ENCODE data around the gene INO80E.
A peak's percentile ranks its signal among the peaks of the same experiment; 100 is the strongest.

DNA sequence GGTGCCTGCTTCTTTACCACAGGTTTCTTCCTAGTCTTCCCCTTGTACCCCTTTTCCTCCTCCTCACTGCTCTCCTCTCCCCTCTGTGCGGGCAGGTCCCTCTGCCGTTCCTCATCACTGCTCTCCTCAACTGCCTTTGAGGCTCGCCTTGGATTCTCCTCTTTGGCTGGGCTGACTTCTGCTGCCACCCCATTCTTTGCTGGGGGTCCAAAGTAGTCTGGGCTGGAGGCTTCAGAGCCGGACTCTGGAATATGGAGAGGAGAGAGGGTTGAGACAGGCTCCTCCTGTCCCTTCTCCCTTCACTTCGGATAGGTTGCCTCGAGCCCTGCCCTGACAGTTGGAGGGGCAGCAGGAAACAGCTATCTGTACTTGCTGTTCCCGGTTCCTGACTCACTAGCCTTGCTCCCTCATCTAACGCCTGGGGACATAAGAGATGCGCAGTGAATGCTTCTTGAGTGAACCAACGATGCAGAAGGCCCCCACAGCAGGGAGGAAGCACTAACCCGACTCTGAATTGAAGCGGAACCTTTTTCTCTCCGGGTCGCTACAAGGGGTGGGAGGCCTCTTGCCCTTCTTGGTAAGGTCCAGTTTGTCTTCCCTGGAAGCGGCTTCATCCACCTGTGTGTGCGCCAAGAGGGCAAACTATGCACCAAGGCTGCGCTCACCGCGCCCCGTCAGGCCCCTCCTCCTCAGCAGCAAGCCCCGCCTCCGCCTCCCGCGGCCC, 1.3 kb upstream of the INO80E start:
- TF ChIP-seq TBP (IDR thresholded peaks at IDR 0.05; ENCODE audit: low read depth, low read length): no peak
- no peak for TF ChIP-seq HDAC2 (IDR thresholded peaks at IDR 0.05; ENCODE audit: borderline replicate concordance in 1 of 2, low read depth in 2 of 2, low read length in 2 of 2)
- no peak for TF ChIP-seq EP300 (IDR thresholded peaks at IDR 0.05; ENCODE audit: borderline replicate concordance in 1 of 2, low read depth in 2 of 2, low read length in 2 of 2)
- TF ChIP-seq TEAD4 (IDR thresholded peaks at IDR 0.05; ENCODE audit: low read depth, low read length): no peak
- TF ChIP-seq SIN3A (conservative IDR thresholded peaks at IDR 0.05 in 1 of 2, IDR thresholded peaks at IDR 0.05 in 1 of 2; ENCODE audit: low read depth in 1 of 2, low read length in 2 of 2): 0 out of 4 replicates have a peak, but pooled peaks of 1 of the 2 experiments have one; percentile 4
- no peak for TF ChIP-seq EGR1 (IDR thresholded peaks at IDR 0.05; ENCODE audit: borderline replicate concordance, low read depth, low read length)
- TF ChIP-seq, protein P1, sequence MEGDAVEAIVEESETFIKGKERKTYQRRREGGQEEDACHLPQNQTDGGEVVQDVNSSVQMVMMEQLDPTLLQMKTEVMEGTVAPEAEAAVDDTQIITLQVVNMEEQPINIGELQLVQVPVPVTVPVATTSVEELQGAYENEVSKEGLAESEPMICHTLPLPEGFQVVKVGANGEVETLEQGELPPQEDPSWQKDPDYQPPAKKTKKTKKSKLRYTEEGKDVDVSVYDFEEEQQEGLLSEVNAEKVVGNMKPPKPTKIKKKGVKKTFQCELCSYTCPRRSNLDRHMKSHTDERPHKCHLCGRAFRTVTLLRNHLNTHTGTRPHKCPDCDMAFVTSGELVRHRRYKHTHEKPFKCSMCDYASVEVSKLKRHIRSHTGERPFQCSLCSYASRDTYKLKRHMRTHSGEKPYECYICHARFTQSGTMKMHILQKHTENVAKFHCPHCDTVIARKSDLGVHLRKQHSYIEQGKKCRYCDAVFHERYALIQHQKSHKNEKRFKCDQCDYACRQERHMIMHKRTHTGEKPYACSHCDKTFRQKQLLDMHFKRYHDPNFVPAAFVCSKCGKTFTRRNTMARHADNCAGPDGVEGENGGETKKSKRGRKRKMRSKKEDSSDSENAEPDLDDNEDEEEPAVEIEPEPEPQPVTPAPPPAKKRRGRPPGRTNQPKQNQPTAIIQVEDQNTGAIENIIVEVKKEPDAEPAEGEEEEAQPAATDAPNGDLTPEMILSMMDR (IDR thresholded peaks at IDR 0.05; ENCODE audit: control extremely low read depth in 1 of 3, insufficient read depth in 1 of 3, low read depth in 1 of 3, low read length in 3 of 3): no peak
- no peak; a peak in 1 of 3 replicates for TF ChIP-seq POLR2A (IDR thresholded peaks at IDR 0.05; ENCODE audit: control extremely low read depth in 1 of 2, low read depth in 2 of 2, low read length in 2 of 2)
- TF ChIP-seq POLR2AphosphoS5 (IDR thresholded peaks at IDR 0.05; ENCODE audit: low read depth, low read length): no peak
- TF ChIP-seq, protein P2, sequence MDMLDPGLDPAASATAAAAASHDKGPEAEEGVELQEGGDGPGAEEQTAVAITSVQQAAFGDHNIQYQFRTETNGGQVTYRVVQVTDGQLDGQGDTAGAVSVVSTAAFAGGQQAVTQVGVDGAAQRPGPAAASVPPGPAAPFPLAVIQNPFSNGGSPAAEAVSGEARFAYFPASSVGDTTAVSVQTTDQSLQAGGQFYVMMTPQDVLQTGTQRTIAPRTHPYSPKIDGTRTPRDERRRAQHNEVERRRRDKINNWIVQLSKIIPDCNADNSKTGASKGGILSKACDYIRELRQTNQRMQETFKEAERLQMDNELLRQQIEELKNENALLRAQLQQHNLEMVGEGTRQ (IDR thresholded peaks at IDR 0.05; ENCODE audit: low read length): no peak
- TF ChIP-seq BACH1 (IDR thresholded peaks at IDR 0.05; ENCODE audit: low read length): no peak
- TF ChIP-seq JUN (IDR thresholded peaks at IDR 0.05; ENCODE audit: low read depth, low read length): no peak
